NCI-H510A treated with DMSO at 0.1 percent for 48 hours (cell line): ENCODE measurements around the gene BAZ2A.

ENCODE experiments used
- DNase-seq: peaks from one replicate; lab custom pipeline; 2025; lab: John Stamatoyannopoulos, UW

Gene BAZ2A

DNA sequence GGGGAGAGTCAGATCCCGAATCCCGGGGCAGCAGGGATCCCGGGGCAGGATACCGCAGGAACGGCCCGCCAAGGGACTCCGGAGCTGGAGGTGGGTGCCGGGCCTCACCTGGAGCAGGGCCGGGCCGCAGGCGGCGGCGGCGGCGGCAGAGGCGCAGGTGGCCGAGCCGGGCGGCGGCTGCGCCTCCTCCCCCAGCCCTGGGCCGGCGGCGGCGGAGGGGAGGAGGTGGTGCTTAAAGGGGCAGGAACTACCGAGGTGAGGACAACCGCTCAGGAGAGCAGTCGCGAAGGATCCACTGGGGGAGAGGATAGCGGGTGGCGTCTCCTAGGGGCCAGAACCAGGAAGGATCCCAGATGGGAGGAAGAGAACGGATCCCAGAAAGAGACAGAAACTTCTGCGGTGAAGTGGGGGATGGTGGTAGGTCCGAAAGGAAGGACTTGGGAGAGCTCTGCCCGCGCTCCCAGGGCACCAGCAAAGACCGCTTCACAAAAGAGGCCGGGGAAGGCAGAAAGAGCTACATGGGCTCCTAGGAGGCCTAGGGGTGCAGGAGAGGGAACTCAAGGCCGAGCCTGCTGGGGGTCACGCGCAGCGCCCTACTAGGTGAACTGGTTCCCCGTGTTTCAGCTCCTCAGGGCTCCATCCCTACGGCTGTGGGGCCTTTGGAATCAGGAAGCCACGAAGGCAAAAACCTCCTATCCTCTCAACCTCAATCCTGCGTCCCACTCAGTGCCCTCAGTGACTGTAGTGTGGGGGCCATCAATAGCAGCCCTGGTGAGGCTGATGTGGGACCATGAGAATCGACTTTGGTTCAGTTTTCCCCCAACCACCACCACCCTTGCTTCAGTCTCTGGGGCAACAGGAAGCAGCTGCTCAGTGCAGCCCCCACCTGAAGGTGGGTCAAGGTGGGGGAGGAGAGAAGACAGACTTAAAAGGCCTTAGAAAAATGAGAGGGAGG is 5.0 kb upstream of the BAZ2A start:
- DNase-seq: peak; percentile 81

DNA sequence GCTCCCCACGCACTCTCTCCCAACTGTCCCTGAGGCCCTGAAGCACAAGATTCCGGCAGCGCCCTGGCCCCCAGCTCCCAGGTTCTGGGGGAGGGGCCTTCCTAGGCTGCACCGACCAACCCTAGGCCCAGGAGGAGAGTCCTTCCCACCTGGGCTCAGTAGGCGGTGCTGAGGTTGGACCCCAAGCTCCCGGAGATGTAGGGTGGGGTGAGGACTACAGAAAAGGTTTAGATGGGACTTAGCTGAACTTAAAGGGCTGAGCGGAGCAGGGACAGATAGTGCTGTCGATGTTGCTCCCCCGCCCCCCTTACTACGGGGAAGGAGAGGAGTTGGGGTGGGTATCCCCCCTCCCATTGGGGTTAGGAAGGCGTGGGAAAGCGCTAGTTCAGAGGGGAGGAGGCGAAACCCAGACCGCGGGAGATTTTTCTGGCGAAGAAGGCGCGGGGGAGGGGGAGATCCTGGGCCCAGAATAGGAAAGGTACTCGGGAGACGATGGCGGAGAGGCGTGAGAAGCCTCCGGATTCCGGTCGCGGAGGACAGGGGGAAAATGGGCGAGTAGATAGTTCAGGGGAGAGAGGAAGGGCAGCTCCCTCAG is 4.2 kb upstream of the BAZ2A start:
- peak; percentile 69 for DNase-seq

DNA sequence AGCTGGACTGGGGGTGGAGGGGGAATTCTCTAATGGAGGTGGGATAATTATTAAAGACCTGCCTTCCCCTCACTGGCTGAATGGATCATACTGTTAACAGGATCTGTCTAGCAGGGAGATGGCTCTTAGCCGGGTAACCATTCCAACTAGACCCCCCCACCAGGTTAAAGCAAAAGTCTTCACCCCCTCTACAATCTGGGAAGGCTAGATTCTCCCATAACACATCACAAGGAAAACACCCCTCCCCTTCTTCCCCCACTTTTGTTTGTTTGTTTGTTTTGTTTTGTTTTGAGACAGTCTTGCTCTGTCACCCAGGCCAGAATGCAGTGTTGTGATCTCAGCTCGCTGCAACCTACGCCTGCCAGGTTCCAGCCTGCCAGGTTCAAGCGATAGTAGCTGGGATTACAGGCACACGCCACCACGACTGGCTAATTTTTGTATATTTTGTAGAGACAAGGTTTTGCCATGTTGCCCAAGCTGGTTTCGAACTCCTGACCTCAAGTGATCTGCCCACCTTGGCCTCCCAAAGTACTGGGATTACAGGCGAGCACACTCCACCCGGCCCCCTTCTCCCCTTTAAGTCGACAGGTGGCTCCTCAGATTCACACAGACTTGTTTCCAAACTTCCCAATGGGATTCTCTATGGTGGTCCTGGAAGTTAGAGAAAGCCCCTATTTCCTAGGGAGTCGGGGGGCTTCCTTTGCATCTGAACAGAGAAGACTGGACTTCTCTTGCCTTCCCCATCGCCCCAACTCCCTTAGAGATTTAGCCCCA is 3.5 kb upstream of the BAZ2A start:
- DNase-seq: no peak

- DNase-seq: no peak
These were observed 2.8 kb upstream of the BAZ2A start for GRCh38 chr12:56632701-56633467.

DNA sequence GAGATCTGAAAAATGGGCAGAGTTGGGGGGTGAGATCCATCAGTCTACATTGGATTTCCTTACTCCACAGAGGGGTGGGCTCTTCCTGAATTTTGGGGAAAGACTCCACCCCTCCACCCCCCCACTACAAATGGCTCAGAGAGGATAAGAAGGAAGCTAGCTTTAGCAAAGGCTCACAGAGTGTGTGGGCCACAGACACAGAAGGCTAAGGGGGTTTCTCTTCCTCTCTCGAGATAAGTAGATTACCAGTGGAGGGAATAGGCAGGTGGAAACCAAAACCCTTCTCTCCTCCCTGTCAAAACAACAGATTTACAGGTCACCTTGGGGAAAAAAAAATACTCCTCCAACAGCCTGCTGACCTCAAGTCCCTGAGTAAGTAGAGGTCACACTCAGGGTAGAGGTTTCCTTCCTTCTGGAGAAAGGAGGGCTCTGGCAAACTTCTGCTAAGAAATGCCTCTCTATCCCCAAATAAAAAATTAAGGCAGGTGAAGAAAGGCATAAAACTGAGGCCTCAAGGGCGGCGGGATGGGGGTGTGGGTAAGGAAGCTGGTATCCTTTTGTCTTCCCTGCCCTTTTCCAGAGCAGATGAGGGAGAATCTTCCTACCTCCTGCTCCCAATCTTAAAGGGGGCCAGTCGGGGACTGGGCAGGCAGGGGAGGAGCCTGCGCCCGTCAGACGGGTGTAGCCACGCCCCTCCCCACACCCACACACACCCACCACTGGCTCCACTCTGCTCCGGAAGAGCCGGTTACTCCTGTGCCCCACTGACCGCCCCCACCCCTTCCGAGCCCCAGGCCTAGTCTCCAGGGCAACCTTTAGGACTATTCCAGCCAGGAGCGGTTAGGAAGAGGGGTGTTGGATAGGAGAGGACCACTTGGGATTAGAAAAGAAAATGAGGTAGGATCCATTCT is 1.9 kb upstream of the BAZ2A start:
- peak; percentile 41 for DNase-seq

GRCh38 chr12:56629459-56630179 is 507 bp downstream of the BAZ2A start:
- DNase-seq: no peak

DNA sequence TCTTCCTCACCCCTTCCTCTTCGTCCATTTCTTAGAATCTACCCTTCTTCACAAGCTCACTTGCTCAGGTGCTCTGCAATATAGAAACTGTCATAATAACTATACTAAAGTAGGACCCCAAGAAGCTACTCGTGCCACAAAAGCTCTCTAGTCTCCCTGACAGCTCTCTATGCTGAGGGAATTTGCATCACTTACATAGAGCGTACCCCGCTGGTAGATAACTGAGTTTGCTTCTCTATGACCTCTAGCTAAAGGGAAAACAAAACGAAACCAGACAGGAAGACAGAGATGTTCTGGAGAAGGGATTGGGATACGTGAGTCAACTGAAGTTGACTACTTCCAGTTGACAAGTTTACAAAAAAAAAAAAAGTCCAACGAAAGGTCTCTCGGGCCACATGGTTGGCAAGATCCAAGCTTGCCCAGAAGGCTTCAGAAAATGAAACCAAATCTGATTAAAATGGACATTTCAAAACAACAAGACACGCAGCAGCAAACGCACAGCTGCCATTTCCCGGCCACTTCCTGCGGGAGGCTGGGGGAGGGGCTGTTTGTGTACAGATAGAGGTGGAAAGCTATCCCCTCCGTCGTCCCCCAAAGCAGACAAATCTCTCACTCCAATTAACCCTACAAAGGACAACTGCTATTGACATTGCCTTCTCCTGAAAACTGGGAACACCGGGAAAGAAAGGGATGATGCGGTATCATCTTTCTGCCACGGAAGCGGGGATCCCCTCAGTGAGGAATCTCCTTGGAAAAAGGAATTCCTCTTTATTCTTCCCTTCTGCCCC is 1.3 kb downstream of the BAZ2A start:
- peak; percentile 19 for DNase-seq

DNA sequence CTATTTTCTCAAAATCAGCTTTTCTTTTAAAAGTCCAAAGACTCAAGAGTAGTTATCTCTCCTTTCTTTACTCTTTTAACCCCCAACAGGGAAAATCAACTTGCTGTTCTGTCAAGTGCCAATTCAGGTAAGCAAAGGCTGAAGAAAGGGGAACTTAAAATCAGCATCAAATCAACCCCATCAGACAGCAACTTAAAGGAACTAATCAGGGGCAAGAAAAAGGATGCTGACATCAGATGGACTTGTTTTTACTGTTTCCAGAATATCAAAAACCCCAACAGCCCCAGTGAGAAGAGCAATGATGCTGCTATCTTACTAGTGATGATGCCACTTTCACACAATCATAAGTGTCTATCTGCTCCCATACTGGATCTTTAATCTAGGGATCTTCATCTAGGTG is 3.4 kb downstream of the BAZ2A start:
- DNase-seq: no peak

GRCh38 chr12:56622535-56622934 is 7.6 kb downstream of the BAZ2A start:
- no peak for DNase-seq

DNA sequence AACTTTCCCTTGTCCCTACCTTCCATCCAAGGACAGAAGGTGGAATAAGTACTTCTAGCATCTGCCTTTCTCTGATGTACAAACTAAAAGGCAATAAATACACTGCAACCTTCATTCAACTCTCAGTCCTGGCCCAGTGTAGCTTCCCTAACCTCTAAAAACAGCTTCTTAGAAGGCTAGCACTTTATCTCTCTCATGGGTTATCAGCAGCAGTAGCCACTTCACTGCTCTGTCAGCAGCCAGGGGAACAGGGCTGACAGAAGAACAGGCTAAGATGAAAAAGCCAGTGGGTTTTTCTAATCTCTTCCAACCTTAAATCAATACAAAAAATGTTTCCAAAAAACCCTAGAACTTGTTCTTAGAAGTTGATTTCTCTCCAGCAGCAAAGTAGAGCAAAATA is 13.2 kb downstream of the BAZ2A start:
- DNase-seq: no peak

DNA sequence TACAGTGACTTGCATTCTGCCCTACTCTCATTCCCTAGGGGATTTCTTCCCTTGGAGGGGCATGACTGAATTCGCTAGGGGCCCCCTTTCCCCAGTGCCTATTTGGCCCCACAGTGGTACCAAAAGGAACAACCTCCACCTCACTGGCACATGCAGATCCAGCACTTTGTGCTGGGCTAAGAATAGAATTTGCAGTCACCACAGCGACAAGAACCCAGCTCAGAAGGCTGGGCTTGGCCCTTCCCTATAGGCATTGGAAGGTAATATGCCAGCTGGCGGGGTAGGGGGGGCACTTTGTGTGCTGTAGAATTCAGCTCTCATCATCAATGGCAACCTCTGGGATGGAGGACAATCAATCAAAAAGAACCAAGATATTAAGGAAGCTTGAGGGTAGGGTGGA is 13.9 kb downstream of the BAZ2A start:
- DNase-seq: no peak

DNA sequence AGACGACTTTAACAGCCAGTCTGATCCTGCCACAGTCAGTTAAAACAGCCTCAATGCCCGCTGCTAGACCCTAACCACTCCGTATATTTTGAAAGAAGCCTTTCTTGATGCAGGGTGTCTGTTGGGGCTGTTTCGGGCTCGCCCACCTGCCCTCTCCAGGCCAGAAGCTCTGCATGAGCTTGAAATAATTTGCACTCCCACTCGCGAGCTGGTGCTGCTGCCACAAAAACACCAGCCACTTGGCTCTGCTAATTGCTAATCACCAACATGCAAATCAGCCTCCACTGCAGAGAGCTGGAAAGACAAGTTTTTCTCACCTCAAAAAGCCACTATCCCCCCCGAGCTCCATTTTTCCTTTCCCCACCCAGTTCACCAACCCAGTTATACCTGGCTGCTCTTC is 15.5 kb downstream of the BAZ2A start:
- no peak for DNase-seq

DNA sequence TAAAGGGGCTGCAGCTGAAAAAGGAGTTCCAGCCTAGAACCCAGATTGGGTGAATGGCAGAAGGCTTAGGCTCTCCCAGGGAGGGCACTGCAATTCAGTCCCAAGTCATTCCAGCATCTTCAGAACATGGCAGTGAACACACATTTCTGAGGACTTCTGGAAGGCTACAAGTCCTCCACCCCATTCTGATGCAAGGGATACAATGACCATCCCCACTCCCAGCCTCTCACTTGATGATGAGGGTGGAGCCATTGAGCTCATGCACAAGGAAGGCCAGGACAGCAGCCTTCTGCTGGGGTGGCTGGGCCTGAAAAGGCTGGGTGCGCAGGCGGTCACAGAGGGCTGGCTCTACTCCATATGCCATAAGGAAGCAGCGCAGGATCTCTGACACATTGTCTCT is 25.8 kb downstream of the BAZ2A start:
- no peak for DNase-seq

DNA sequence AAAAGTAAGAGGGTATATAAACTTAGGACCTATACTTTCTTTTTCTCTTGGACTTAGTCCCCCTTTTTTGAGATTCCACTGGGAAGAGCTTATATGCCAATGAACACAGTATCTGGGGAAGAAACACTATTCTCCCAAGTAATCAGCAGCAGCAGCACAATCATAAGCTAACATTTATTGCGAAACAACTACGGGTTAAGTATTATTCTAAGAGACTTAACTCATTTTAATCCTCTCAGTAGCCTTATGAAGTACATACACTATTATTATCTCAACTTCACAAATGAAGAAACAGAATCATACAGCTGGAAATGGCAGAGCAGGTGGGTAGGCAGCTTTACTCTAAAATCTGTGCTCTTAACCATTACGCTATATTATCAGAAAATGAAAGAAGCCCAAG is 27.9 kb downstream of the BAZ2A start:
- DNase-seq: no peak

DNA sequence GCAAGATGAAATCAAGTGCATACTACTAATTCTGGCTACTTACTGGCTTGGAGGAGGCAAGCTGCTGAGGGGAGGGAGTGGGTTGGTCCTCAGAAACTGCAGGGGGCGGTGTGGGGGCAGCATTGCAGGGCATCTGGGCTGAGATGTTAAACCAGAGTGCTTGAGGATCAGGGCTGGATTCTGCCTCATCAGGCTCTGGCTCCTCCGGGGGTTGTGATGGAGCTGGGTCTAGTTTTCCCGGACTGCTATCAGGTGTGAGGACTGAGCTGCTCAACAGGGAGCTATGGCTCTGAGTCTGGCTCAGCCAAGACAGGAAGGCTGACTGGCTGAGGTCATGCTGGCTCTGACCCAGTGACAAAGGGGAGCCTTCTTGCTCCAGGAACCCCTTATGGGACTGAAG is 28.6 kb downstream of the BAZ2A start:
- no peak for DNase-seq

- no peak for DNase-seq
These were observed 29.4 kb downstream of the BAZ2A start for GRCh38 chr12:56600753-56601152.

- DNase-seq: peak; percentile 37
These were observed 30.3 kb downstream of the BAZ2A start for GRCh38 chr12:56599797-56600196.

DNA sequence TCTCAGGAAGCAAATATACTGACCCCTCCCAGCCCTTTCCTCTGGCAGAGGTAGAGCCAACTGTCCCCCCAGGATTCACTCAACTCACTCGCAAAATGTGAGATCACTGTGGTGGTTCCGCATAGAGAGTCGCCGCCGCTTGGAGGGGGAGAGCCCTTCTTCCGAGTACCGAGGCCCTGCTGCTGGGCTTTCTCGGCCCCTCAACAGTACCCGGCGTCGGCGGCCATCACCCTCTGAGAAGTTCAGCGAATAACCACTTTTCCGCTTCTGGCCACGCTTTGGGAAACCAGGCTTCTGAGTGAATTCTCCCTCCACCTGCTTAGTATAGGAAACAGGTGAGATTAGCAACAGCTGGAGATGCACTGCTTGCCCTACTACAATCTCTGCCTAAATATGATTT is 31.1 kb downstream of the BAZ2A start:
- DNase-seq: no peak

DNA sequence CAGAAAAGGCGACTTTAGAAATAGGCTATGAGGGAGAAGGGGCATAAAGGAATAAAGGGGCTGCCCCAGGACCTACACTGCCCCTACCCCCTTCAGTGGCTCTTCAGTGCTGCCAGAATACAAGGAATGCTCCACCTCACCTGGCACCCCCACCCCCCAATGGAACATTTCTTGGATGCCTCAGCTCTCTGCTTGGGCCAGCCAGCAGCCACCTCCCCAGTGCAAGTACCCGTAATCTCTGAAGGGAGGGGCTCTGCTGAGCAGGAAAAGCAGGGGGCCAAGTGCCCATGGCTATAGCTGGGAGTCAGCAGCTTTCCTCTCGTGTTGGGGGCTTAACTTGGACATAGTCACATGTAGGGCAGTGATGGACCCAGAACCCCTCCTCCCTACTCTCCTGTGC is 33.3 kb downstream of the BAZ2A start:
- DNase-seq: no peak
